SK-N-MC (cell line): ENCODE data around the gene PARD3.

Experiments
- EZH2 ChIP-seq: fragments of 200-600 bp; sonication (generic); IDR thresholded peaks from one replicate; pipeline ENCODE4 v1.6.1; 2017; ENCODE audit warnings: antibody characterized with exemption
- FOXP2 ChIP-seq: optimal IDR thresholded peaks from 2 replicates; pipeline ENCODE3; 2011; ENCODE audit warnings: mild to moderate bottlenecking, moderate library complexity; ENCODE audit not compliant: insufficient read depth; ENCODE audit errors: extremely low read length, control extremely low read depth
- POLR2AphosphoS5 ChIP-seq: IDR thresholded peaks from 2 replicates; pipeline ENCODE4 v1.6.1; 2012; ENCODE audit warnings: mild to moderate bottlenecking, low read depth, low read length, borderline replicate concordance

GRCh38 chr10:34231441-34232180 is 583.5 kb downstream of the PARD3 start:
- TF ChIP-seq EZH2 (no peak), POLR2AphosphoS5 (no peak), FOXP2 (no peak)
